K562 (cell line): ENCODE results near the gene TP53RK. TPM values are rescaled to one million over a fixed set of nuclear protein-coding genes. Genes with fewer than 3 reads are reported as not detected.

ENCODE experiments used
- CBX2 ChIP-seq: fragments of 200-600 bp; sonication (generic); IDR thresholded peaks from one replicate; pipeline ENCODE4 v1.6.1; 2012; ENCODE audit warnings: mild to moderate bottlenecking, low read length, inconsistent platforms; ENCODE audit not compliant: insufficient read depth, poor library complexity, severe bottlenecking
- CEBPB ChIP-seq: fragments of 450-650 bp; IDR thresholded peaks from 2 replicates; pipeline ENCODE4 v1.6.1; 2016; ENCODE audit warnings: missing genetic modification characterization, missing compliant biosample characterization
- MIER1 ChIP-seq: fragments of 450-650 bp; IDR thresholded peaks from 2 replicates; pipeline ENCODE4 v1.6.1; 2016; ENCODE audit warnings: antibody characterized with exemption, mild to moderate bottlenecking, low read depth
- MTA2 ChIP-seq: fragments of 450-650 bp; IDR thresholded peaks from 2 replicates; pipeline ENCODE4 v1.6.1; 2016; ENCODE audit warnings: low read depth
- NR3C1 ChIP-seq: sonication (generic); formaldehyde crosslinking; IDR thresholded peaks from 2 replicates; pipeline ENCODE4 v1.8.1; 2022; ENCODE audit warnings: missing genetic modification reagents
- PCBP2 ChIP-seq: fragments of 200-400 bp; formaldehyde crosslinking; IDR thresholded peaks from 2 replicates; pipeline ENCODE4 v1.6.1; 2018; ENCODE audit warnings: low read length, low read depth, mild to moderate bottlenecking, moderate library complexity; ENCODE audit not compliant: poor library complexity, severe bottlenecking
- SP2 ChIP-seq: IDR thresholded peaks from 2 replicates; pipeline ENCODE4 v1.6.1; 2011; ENCODE audit warnings: mild to moderate bottlenecking, low read depth, low read length, moderate library complexity; ENCODE audit not compliant: poor library complexity, severe bottlenecking; ENCODE audit errors: extremely low read depth
- SRSF3 ChIP-seq: fragments of 200-400 bp; formaldehyde crosslinking; IDR thresholded peaks from 2 replicates; pipeline ENCODE4 v1.6.1; 2016; ENCODE audit warnings: mild to moderate bottlenecking, low read length, moderate library complexity; ENCODE audit not compliant: insufficient read depth
- TEAD2 ChIP-seq: fragments of 450-650 bp; IDR thresholded peaks from 2 replicates; pipeline ENCODE4 v1.6.1; 2016; ENCODE audit warnings: missing genetic modification characterization, control low read depth, missing compliant biosample characterization
- TRIM24 ChIP-seq, 2 experiments: fragments of 450-650 bp; IDR thresholded peaks; 2 replicates each; pipeline ENCODE4 v1.6.1; 2016
- XRCC5 ChIP-seq: fragments of 200-400 bp; formaldehyde crosslinking; IDR thresholded peaks from 2 replicates; pipeline ENCODE4 v1.6.1; 2017; ENCODE audit warnings: low read depth, mild to moderate bottlenecking, low read length
- ZNF239 ChIP-seq: fragments of 250-450 bp; sonication (Bioruptor Pico); IDR thresholded peaks from 2 replicates; pipeline ENCODE4 v1.4.0; 2020; ENCODE audit warnings: mild to moderate bottlenecking
- ZNF384 ChIP-seq: IDR thresholded peaks from 2 replicates; pipeline ENCODE4 v1.6.1; 2012; ENCODE audit warnings: low read depth, low read length, improper control_type of control experiment
- ZNF57 ChIP-seq: fragments of 450-650 bp; formaldehyde crosslinking; IDR thresholded peaks from 2 replicates; pipeline ENCODE4 v1.4.0; 2020; ENCODE audit warnings: mild to moderate bottlenecking, moderate library complexity
- ZNF589 ChIP-seq: fragments of 200-800 bp; sonication (Bioruptor generic); IDR thresholded peaks from 2 replicates; pipeline ENCODE4 v1.6.1; 2016; ENCODE audit warnings: low read depth, missing genetic modification characterization, missing compliant biosample characterization
- ZNF77 ChIP-seq: fragments of 250-450 bp; sonication (Bioruptor Pico); IDR thresholded peaks from 2 replicates; pipeline ENCODE4 v1.5.0; 2020
- ZZZ3 ChIP-seq: fragments of 450-650 bp; IDR thresholded peaks from 2 replicates; pipeline ENCODE4 v1.6.1; 2016; ENCODE audit warnings: antibody characterized with exemption, mild to moderate bottlenecking, moderate library complexity
- polyA plus RNA-seq, 8 experiments: library from polyadenylated mRNA; depleted of rRNA in 4 of 8; stranded (reverse) in 5 of 8; unstranded in 3 of 8; fragments of >200 nt; fragmentation: Nextera tagmentation in 2 of 8; fragmentation: Illumina TruSeq in 1 of 8; extraction: Ambion mirVana in 2 of 8; extraction: Trizol in 1 of 8; gene quantifications; 2 replicates each; pipeline versions ENCODE4 v1.2.1 to v1.2.3, GENCODE V29; 2011 to 2014; ENCODE audit warnings: inconsistent platforms in 1 of 8, missing spikeins in 1 of 8
- total RNA-seq, 7 experiments: library from RNA; depleted of rRNA in 6 of 7; stranded (reverse); fragments of >200 nt in 6 of 7; fragmentation: Illumina TruSeq in 2 of 7; extraction: Trizol in 2 of 7; gene quantifications; 2 replicates each; pipeline versions ENCODE4 v1.2.1 to v1.2.3, GENCODE V29; 2011 to 2021; ENCODE audit warnings: low replicate concordance in 1 of 7
- TF ChIP-seq, protein P1 (sequence below): sonication (generic); formaldehyde crosslinking; IDR thresholded peaks from 2 replicates; pipeline ENCODE4 v1.8.0; 2022; ENCODE audit warnings: missing genetic modification reagents, mild to moderate bottlenecking, borderline replicate concordance
- TF ChIP-seq, protein P2 (sequence below): fragments of 450-650 bp; IDR thresholded peaks from 2 replicates; pipeline ENCODE4 v1.6.1; 2018; ENCODE audit warnings: mild to moderate bottlenecking, low read depth; ENCODE audit not compliant: partially characterized antibody
- TF ChIP-seq, protein P3 (sequence below): sonication (generic); formaldehyde crosslinking; IDR thresholded peaks from 2 replicates; pipeline ENCODE4 v1.8.0; 2022; ENCODE audit warnings: missing genetic modification reagents, mild to moderate bottlenecking, moderate library complexity, borderline replicate concordance

TP53RK gene
- total and polyA plus RNA-seq, 9 of the 15 experiments (the other 6 are each of a cell fraction or from before 2014, with no cell fraction given): 2.9 to 43.5 (median 17.2) TPM

DNA sequence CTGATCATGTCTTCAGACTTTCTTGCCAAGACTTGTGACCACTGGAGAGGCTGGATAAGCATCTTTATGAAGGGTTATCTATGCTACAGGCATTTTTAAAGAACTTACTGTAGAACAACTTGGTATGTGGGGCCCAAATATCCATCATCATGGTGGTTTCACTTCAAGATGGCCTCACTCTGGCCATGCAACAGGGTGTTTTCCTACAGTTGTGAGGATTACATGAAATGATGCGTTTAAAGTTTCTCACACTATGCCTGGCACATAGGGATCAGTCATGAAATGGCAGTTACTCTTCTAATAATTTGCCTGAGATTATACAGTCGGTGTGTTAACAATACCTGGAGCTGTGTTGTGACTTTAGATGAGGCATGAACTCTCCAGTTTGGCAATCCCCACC, 33.2 kb upstream of the TP53RK start (continued):
- TF ChIP-seq, protein P1, sequence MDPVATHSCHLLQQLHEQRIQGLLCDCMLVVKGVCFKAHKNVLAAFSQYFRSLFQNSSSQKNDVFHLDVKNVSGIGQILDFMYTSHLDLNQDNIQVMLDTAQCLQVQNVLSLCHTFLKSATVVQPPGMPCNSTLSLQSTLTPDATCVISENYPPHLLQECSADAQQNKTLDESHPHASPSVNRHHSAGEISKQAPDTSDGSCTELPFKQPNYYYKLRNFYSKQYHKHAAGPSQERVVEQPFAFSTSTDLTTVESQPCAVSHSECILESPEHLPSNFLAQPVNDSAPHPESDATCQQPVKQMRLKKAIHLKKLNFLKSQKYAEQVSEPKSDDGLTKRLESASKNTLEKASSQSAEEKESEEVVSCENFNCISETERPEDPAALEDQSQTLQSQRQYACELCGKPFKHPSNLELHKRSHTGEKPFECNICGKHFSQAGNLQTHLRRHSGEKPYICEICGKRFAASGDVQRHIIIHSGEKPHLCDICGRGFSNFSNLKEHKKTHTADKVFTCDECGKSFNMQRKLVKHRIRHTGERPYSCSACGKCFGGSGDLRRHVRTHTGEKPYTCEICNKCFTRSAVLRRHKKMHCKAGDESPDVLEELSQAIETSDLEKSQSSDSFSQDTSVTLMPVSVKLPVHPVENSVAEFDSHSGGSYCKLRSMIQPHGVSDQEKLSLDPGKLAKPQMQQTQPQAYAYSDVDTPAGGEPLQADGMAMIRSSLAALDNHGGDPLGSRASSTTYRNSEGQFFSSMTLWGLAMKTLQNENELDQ (CRISPR knock-in tag): no peak
- TF ChIP-seq ZNF589 (CRISPR knock-in tag) (no peak), SRSF3 (no peak), TEAD2 (no peak), XRCC5 (no peak), ZNF77 (CRISPR knock-in tag) (no peak), SP2 (no peak), NR3C1 (no peak), TRIM24 (IDR thresholded peaks at IDR 0.05) (no peak), PCBP2 (no peak), ZNF384 (no peak), ZNF57 (CRISPR knock-in tag) (no peak), ZNF239 (CRISPR knock-in tag) (peak; percentile 81), ZZZ3 (no peak), CBX2 (no peak), CEBPB (no peak), MTA2 (no peak), MIER1 (no peak)
- TF ChIP-seq, protein P2, sequence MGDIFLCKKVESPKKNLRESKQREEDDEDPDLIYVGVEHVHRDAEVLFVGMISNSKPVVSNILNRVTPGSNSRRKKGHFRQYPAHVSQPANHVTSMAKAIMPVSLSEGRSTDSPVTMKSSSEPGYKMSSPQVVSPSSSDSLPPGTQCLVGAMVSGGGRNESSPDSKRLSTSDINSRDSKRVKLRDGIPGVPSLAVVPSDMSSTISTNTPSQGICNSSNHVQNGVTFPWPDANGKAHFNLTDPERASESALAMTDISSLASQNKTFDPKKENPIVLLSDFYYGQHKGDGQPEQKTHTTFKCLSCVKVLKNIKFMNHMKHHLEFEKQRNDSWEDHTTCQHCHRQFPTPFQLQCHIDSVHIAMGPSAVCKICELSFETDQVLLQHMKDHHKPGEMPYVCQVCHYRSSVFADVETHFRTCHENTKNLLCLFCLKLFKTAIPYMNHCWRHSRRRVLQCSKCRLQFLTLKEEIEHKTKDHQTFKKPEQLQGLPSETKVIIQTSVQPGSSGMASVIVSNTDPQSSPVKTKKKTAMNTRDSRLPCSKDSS: no peak
- TF ChIP-seq, protein P3, sequence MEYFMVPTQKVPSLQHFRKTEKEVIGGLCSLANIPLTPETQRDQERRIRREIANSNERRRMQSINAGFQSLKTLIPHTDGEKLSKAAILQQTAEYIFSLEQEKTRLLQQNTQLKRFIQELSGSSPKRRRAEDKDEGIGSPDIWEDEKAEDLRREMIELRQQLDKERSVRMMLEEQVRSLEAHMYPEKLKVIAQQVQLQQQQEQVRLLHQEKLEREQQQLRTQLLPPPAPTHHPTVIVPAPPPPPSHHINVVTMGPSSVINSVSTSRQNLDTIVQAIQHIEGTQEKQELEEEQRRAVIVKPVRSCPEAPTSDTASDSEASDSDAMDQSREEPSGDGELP (CRISPR knock-in tag): no peak
